Measurements from ENCODE around the gene HINT1. TPM values are rescaled to one million over a fixed set of nuclear protein-coding genes. Genes with fewer than 3 reads are reported as not detected.

The HINT1 gene
- total and polyA plus RNA-seq, 9 of the 15 experiments (the other 6 are each of a cell fraction or from before 2014, with no cell fraction given), result 296 to 1,027 (median 500) TPM

- TF ChIP-seq AFF1 (IDR thresholded peaks at IDR 0.05; ENCODE audit: low read depth in 1 of 2, partially characterized antibody in 2 of 2), result peak in 1 of 2 experiments; percentile 19
- peak; percentile 81 for TF ChIP-seq PHF8 (IDR thresholded peaks at IDR 0.05; ENCODE audit: borderline replicate concordance, low read length)
- peak; percentile 88 for TF ChIP-seq CXXC5 (CRISPR knock-in tag; IDR thresholded peaks at IDR 0.05)
- TF ChIP-seq STAG1 (CRISPR knock-in tag; IDR thresholded peaks at IDR 0.05; ENCODE audit: borderline replicate concordance), result no peak
- peak; percentile 78 for TF ChIP-seq TFAP4 (CRISPR knock-in tag; IDR thresholded peaks at IDR 0.05; ENCODE audit: borderline replicate concordance)
- peak; percentile 84 for TF ChIP-seq ZNF592 (IDR thresholded peaks at IDR 0.05)
- peak in 2 of 3 experiments; percentile 40; a peak in 4 of 6 replicates for TF ChIP-seq CTCF (IDR thresholded peaks at IDR 0.05 in 2 of 3, conservative IDR thresholded peaks at IDR 0.05 in 1 of 3; ENCODE audit: insufficient read depth in 2 of 3, low read depth in 1 of 3, low read length in 3 of 3)
- TF ChIP-seq SOX6 (IDR thresholded peaks at IDR 0.05), result peak; percentile 47; the same call in 1 of the 2 replicates
- no peak for TF ChIP-seq NRF1 (conservative IDR thresholded peaks at IDR 0.05 in 1 of 2, IDR thresholded peaks at IDR 0.05 in 1 of 2)
- TF ChIP-seq ZSCAN29 (IDR thresholded peaks at IDR 0.05), result 0 out of 2 replicates have a peak, but pooled peaks have one; percentile 49
- 0 out of 2 replicates have a peak, but pooled peaks have one; percentile 55 for TF ChIP-seq OTX1 (CRISPR knock-in tag; IDR thresholded peaks at IDR 0.05)
- TF ChIP-seq ZNF785 (CRISPR knock-in tag; IDR thresholded peaks at IDR 0.05), result no peak
- TF ChIP-seq, protein P1, sequence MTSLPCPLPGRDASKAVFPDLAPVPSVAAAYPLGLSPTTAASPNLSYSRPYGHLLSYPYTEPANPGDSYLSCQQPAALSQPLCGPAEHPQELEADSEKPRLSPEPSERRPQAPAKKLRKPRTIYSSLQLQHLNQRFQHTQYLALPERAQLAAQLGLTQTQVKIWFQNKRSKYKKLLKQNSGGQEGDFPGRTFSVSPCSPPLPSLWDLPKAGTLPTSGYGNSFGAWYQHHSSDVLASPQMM (CRISPR knock-in tag; IDR thresholded peaks at IDR 0.05), result no peak
- TF ChIP-seq TBP (optimal IDR thresholded peaks at IDR 0.05; ENCODE audit: low read depth, low read length), result peak; percentile 61
These were observed 601 bp downstream of the HINT1 start (continued) for GRCh38 chr5:131164191-131165118.

Measured in K562 (cell line).